T-helper 2 cell treated with Interferon-gamma antibody and Interleukin-4, amounts not matched to agents 100 ng/mL and 5 ng/mL, for 36 hours (primary cell): ENCODE measurements around the gene TCERG1L. TPM values are rescaled to one million over a fixed set of nuclear protein-coding genes. Genes with fewer than 3 reads are reported as not detected.
"Not testable (repeated sequence)": the region's sequence is repeated elsewhere in the genome, so short reads cannot be mapped to it uniquely, and the experiment has no call there.

Experiments
- intact Hi-C: fragments of 100-400 bp; cut with micrococcal nuclease; formaldehyde crosslinking; loops from one replicate; pipeline ENCODE4 v1.15.1; 2023
- total RNA-seq: library from RNA; stranded (reverse); gene quantifications from 2 replicates; pipeline ENCODE4 v1.2.3, GENCODE V29; 2022

The TCERG1L gene
- total RNA-seq, 1 donor from 2014 or later = not detected

GRCh38 chr10:131168238-131168875, 143.2 kb downstream of the TCERG1L start:
- intact Hi-C loops = no loop called here

GRCh38 chr10:131167036-131167860, 144.3 kb downstream of the TCERG1L start:
- intact Hi-C loops = no loop called here

GRCh38 chr10:131166486-131166885, 145.0 kb downstream of the TCERG1L start:
- intact Hi-C loops = no loop called here

- intact Hi-C loops = no loop called here
Measured at GRCh38 chr10:131165092-131165491, 146.4 kb downstream of the TCERG1L start.

- intact Hi-C loops = no loop called here
Measured at GRCh38 chr10:131162866-131163843, 148.4 kb downstream of the TCERG1L start.

- intact Hi-C loops = no loop called here
Measured at GRCh38 chr10:131162211-131162610, 149.3 kb downstream of the TCERG1L start.

GRCh38 chr10:131161087-131161486, 150.4 kb downstream of the TCERG1L start:
- intact Hi-C loops = no loop called here

- intact Hi-C loops = no loop called here
Measured at GRCh38 chr10:131160219-131160875, 151.2 kb downstream of the TCERG1L start.

- intact Hi-C loops = no loop called here
Measured at GRCh38 chr10:131159771-131160170, 151.8 kb downstream of the TCERG1L start.

GRCh38 chr10:131158695-131159094, 152.8 kb downstream of the TCERG1L start:
- intact Hi-C loops = no loop called here

- intact Hi-C loops = no loop called here
Measured at GRCh38 chr10:131157899-131158298, 153.6 kb downstream of the TCERG1L start.

- intact Hi-C loops = no loop called here
Measured at GRCh38 chr10:131155876-131156230, 155.7 kb downstream of the TCERG1L start.

GRCh38 chr10:131155218-131155875, 156.2 kb downstream of the TCERG1L start:
- intact Hi-C loops = no loop called here

- intact Hi-C loops = no loop called here
Measured at GRCh38 chr10:131154306-131155025, 157.1 kb downstream of the TCERG1L start.

- intact Hi-C loops = not testable (repeated sequence)
Measured at GRCh38 chr10:131152456-131152855, 159.1 kb downstream of the TCERG1L start.

- intact Hi-C loops = no loop called here
Measured at GRCh38 chr10:131150126-131150525, 161.4 kb downstream of the TCERG1L start.

GRCh38 chr10:131149586-131149985, 161.9 kb downstream of the TCERG1L start:
- intact Hi-C loops = no loop called here

GRCh38 chr10:131149111-131149510, 162.4 kb downstream of the TCERG1L start:
- intact Hi-C loops = no loop called here

- intact Hi-C loops = no loop called here
Measured at GRCh38 chr10:131148270-131148669, 163.3 kb downstream of the TCERG1L start.
